DOHH2 (cell line): ENCODE results near the gene GPC5.

ENCODE experiments used
- H3F3A ChIP-seq: fragments of 200-600 bp; sonication (generic), shearing (Covaris generic); 2 replicates; pipeline ENCODE4 v1.6.0; 2016; ENCODE audit warnings: antibody characterized with exemption, mild to moderate bottlenecking; ENCODE audit not compliant: control insufficient read depth, insufficient read depth
- H3K27ac ChIP-seq: fragments of 200-600 bp; sonication (generic); 2 replicates; pipeline ENCODE4 v1.5.1; 2014; ENCODE audit warnings: low read depth, mild to moderate bottlenecking, low read length, moderate library complexity
- H3K27me3 ChIP-seq: fragments of 200-600 bp; sonication (generic); 2 replicates; pipeline ENCODE4 v1.6.1; 2014; ENCODE audit warnings: mild to moderate bottlenecking, low read length, mixed read lengths; ENCODE audit not compliant: control insufficient read depth
- H3K36me3 ChIP-seq: fragments of 200-600 bp; sonication (generic); 2 replicates; pipeline ENCODE4 v1.6.1; 2014; ENCODE audit warnings: mild to moderate bottlenecking, low read length, moderate library complexity, mixed read lengths; ENCODE audit not compliant: control insufficient read depth
- H3K4me1 ChIP-seq: fragments of 200-600 bp; sonication (generic); 2 replicates; pipeline ENCODE4 v1.6.1; 2014; ENCODE audit warnings: mild to moderate bottlenecking, low read length, mixed read lengths; ENCODE audit not compliant: control insufficient read depth
- H3K4me2 ChIP-seq: fragments of 200-600 bp; sonication (generic); 2 replicates; pipeline ENCODE4 v1.6.0; 2014; ENCODE audit warnings: mild to moderate bottlenecking, low read length, moderate library complexity
- H3K4me3 ChIP-seq: fragments of 200-600 bp; sonication (generic); 2 replicates; pipeline ENCODE4 v1.5.1; 2014; ENCODE audit warnings: mild to moderate bottlenecking, low read length, mixed read lengths
- H3K79me2 ChIP-seq: fragments of 200-600 bp; sonication (generic); 2 replicates; pipeline ENCODE4 v1.6.1; 2014; ENCODE audit warnings: mild to moderate bottlenecking, low read length, mixed read lengths; ENCODE audit not compliant: control insufficient read depth
- H3K9me2 ChIP-seq: fragments of 200-600 bp; sonication (generic); replicated peaks from 2 replicates; pipeline ENCODE4 v1.6.1; 2014; ENCODE audit warnings: mild to moderate bottlenecking, low read length, mixed read lengths; ENCODE audit not compliant: control insufficient read depth
- H3K9me3 ChIP-seq: fragments of 200-600 bp; sonication (generic); 2 replicates; pipeline ENCODE4 v1.6.1; 2014; ENCODE audit warnings: antibody characterized with exemption, low read length, mixed read lengths; ENCODE audit not compliant: control insufficient read depth, insufficient read depth
- H4K20me1 ChIP-seq: fragments of 200-600 bp; sonication (generic); 2 replicates; pipeline ENCODE4 v1.6.0; 2014; ENCODE audit warnings: low read depth, mild to moderate bottlenecking, antibody characterized with exemption, low read length, moderate library complexity; ENCODE audit not compliant: control insufficient read depth, insufficient read depth
- EZH2phosphoT487 ChIP-seq: fragments of 200-600 bp; sonication (generic); IDR thresholded peaks from 2 replicates; pipeline ENCODE4 v1.6.1; 2017; ENCODE audit warnings: borderline replicate concordance, mild to moderate bottlenecking, antibody characterized with exemption, low read length, moderate library complexity, mixed read lengths
- TF ChIP-seq, protein P1 (sequence below): fragments of 200-600 bp; sonication (generic); IDR thresholded peaks from one replicate; pipeline ENCODE4 v1.5.1; 2014; ENCODE audit warnings: antibody characterized with exemption, mild to moderate bottlenecking, low read depth, low read length; ENCODE audit not compliant: poor library complexity, severe bottlenecking

The GPC5 gene

DNA sequence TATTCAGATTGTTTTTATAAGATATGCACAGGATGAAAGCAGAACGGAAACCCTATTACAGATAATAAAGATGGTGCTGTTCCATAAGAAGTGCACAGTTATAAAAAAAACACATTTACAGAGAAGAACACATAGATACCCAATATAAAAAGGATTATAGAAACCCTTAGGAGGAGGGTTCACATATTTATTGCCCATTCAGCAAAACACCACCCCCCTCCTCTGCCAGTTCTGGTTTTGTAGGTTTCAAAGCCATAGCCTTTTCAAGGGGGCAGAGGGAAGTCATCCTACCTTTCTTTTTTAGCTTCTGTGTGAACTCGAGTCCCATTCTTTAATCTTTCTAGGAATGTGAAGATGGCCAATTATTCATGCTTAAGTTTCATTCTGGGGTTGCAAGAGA lies 511.2 kb downstream of the GPC5 start:
- Histone ChIP-seq H3K4me3 (no peak overlapping the region), H3K27me3 (no peaks in the 10 kb centered on the region), H4K20me1 (no peaks in the 10 kb centered on the region), H3K9me2 (no peaks in the 10 kb centered on the region), H3K9me3 (no peaks in the 10 kb centered on the region), H3K4me1 (peaks cover 2% of the 10 kb centered on the region), H3K36me3 (no peaks in the 10 kb centered on the region), H3K4me2 (no peak overlapping the region), H3K27ac (no peak overlapping the region), H3F3A (no peaks in the 10 kb centered on the region), H3K79me2 (no peaks in the 10 kb centered on the region)
- no peak for TF ChIP-seq EZH2phosphoT487
- TF ChIP-seq, protein P1, sequence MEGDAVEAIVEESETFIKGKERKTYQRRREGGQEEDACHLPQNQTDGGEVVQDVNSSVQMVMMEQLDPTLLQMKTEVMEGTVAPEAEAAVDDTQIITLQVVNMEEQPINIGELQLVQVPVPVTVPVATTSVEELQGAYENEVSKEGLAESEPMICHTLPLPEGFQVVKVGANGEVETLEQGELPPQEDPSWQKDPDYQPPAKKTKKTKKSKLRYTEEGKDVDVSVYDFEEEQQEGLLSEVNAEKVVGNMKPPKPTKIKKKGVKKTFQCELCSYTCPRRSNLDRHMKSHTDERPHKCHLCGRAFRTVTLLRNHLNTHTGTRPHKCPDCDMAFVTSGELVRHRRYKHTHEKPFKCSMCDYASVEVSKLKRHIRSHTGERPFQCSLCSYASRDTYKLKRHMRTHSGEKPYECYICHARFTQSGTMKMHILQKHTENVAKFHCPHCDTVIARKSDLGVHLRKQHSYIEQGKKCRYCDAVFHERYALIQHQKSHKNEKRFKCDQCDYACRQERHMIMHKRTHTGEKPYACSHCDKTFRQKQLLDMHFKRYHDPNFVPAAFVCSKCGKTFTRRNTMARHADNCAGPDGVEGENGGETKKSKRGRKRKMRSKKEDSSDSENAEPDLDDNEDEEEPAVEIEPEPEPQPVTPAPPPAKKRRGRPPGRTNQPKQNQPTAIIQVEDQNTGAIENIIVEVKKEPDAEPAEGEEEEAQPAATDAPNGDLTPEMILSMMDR: no peak

DNA sequence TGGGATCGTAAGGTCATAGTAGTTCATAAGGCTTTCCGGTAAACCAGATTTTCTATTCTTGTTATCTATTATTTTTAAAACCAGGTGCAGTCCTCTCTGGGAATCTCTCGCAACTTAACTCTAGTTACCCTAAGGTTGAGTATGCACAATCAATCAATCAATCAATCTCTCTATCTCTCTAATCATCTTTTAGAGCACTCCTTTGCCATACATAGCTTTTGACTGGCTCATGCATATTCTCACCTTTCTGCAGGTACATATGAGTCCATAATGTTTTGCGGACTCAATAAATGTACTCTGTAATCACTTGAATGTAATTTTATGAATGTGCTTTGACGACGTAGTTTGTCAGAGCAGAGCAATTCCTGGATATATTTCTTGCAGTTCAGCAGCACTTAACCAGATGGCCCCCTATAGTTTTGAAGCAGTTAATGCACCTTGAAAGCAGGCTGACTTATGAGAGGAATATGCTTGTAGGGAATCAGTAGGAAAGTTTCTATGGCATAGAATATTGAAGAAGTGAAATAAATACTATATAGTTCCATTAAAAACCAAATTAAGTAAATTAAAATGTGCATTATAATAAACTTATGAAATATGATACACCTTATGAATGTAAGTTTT lies 524.7 kb downstream of the GPC5 start:
- no peaks in the 10 kb centered on the region for H3K9me3 ChIP-seq
- no peaks in the 10 kb centered on the region for H3K9me2 ChIP-seq
- TF ChIP-seq EZH2phosphoT487: no peak
- TF ChIP-seq, protein P1: no peak
- no peaks in the 10 kb centered on the region for H3K36me3 ChIP-seq
- no peaks in the 10 kb centered on the region for H3K4me1 ChIP-seq
- H3K27me3 ChIP-seq: no peaks in the 10 kb centered on the region
- no peak overlapping the region for H3K4me2 ChIP-seq
- no peaks in the 10 kb centered on the region for H4K20me1 ChIP-seq
- H3K79me2 ChIP-seq: no peaks in the 10 kb centered on the region
- no peaks in the 10 kb centered on the region for H3F3A ChIP-seq
- H3K4me3 ChIP-seq: no peak overlapping the region
- no peak overlapping the region for H3K27ac ChIP-seq

DNA sequence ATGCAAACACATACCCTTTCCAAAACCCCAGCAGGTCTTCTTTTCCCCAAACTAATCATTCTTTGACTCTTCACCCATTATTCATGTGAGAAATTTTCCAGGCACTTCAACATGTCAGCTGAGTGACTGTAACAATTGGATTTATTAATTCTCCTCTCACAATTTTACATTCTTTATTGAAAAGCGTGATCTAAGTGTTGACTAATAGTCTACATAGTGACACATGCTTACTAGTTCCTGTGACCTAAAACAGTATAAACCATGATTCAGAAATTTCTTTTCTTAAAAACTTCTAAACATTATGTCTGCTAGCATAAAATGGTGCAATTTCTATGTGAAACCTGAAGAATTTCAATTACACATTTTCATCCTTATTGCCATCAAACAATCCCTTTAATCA lies 532.3 kb downstream of the GPC5 start:
- Histone ChIP-seq H3K36me3 (no peaks in the 10 kb centered on the region), H3F3A (no peaks in the 10 kb centered on the region), H3K4me2 (no peak overlapping the region), H3K9me2 (no peaks in the 10 kb centered on the region), H3K4me1 (no peaks in the 10 kb centered on the region), H3K4me3 (no peak overlapping the region), H3K27me3 (no peaks in the 10 kb centered on the region), H4K20me1 (no peaks in the 10 kb centered on the region), H3K79me2 (no peaks in the 10 kb centered on the region), H3K27ac (no peak overlapping the region), H3K9me3 (no peaks in the 10 kb centered on the region)
- TF ChIP-seq EZH2phosphoT487: no peak
- TF ChIP-seq, protein P1: no peak
